ENCODE data around the gene PKD2L1.
A peak's percentile ranks its signal among the peaks of the same experiment; 100 is the strongest.

DNA sequence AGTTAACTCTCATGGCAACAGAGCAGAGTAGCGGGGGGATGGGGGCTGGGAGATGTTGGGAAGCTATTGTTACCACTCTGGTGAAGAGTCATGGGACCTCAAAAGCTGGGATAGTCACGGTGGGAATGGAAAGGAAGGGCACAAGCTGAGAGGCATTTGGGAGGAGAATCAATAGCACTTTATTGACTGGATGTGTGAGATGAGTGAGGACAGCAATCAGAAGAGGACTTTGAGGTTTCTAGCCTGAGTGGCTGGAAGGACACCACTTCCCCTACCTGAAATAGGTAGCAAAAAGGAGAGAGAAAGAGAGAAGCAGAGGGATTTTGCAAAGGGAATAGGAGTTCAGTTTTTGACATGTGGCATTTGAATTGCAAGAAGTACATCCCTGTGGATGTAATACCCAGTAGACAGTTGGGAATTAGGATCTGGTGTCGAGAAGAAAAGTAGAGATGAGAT lies 44.2 kb upstream of the PKD2L1 start:
- TF ChIP-seq, protein P1, sequence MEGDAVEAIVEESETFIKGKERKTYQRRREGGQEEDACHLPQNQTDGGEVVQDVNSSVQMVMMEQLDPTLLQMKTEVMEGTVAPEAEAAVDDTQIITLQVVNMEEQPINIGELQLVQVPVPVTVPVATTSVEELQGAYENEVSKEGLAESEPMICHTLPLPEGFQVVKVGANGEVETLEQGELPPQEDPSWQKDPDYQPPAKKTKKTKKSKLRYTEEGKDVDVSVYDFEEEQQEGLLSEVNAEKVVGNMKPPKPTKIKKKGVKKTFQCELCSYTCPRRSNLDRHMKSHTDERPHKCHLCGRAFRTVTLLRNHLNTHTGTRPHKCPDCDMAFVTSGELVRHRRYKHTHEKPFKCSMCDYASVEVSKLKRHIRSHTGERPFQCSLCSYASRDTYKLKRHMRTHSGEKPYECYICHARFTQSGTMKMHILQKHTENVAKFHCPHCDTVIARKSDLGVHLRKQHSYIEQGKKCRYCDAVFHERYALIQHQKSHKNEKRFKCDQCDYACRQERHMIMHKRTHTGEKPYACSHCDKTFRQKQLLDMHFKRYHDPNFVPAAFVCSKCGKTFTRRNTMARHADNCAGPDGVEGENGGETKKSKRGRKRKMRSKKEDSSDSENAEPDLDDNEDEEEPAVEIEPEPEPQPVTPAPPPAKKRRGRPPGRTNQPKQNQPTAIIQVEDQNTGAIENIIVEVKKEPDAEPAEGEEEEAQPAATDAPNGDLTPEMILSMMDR (IDR thresholded peaks at IDR 0.05), result no peak
- TF ChIP-seq POLR2A (IDR thresholded peaks at IDR 0.05) (peak; percentile 2), POLR2AphosphoS5 (IDR thresholded peaks at IDR 0.05) (peak; percentile 4)

Data from prostate gland (tissue), 2 donors.